ENCODE measurements around the gene COA1. TPM values are rescaled to one million over a fixed set of nuclear protein-coding genes. Genes with fewer than 3 reads are reported as not detected.
"Not testable (repeated sequence)": the region's sequence is repeated elsewhere in the genome, so short reads cannot be mapped to it uniquely, and the experiment has no call there.

The COA1 gene
- total and polyA plus RNA-seq, 2 donors: 28.2 to 75.0 TPM

- WGBS: 93% methylated on average over 5 of the region's 5 CpGs
- no peak overlapping the region for H3K27ac ChIP-seq (ENCODE audit: low read depth)
- H3K36me3 ChIP-seq (ENCODE audit: insufficient read depth): no peaks in the 10 kb centered on the region
- no peak for DNase-seq (ENCODE audit: extremely low spot score)
- no peak overlapping the region for H3K4me3 ChIP-seq (ENCODE audit: low read depth, low read length)
- peaks cover 4% of the 10 kb centered on the region for H3K4me1 ChIP-seq (ENCODE audit: insufficient read depth)
Measured at GRCh38 chr7:43727003-43727402, 2.3 kb downstream of the COA1 start.

GRCh38 chr7:43726466-43726865 lies 2.9 kb downstream of the COA1 start:
- no peak overlapping the region for H3K4me3 ChIP-seq (ENCODE audit: low read depth, low read length)
- no peak overlapping the region for H3K27ac ChIP-seq (ENCODE audit: low read depth)
- WGBS: 75% methylated on average over 4 of the region's 4 CpGs
- no peak for DNase-seq (ENCODE audit: extremely low spot score)
- no peaks in the 10 kb centered on the region for H3K36me3 ChIP-seq (ENCODE audit: insufficient read depth)
- peaks cover 4% of the 10 kb centered on the region for H3K4me1 ChIP-seq (ENCODE audit: insufficient read depth)

GRCh38 chr7:43725251-43725650 lies 4.1 kb downstream of the COA1 start:
- WGBS: 42% methylated on average over 3 of the region's 3 CpGs
- no peak for DNase-seq (ENCODE audit: extremely low spot score)
- Histone ChIP-seq H3K4me3 (ENCODE audit: low read depth, low read length) (no peak overlapping the region), H3K27ac (ENCODE audit: low read depth) (no peak overlapping the region), H3K4me1 (ENCODE audit: insufficient read depth) (peaks cover 4% of the 10 kb centered on the region), H3K36me3 (ENCODE audit: insufficient read depth) (no peaks in the 10 kb centered on the region)

- H3K27ac ChIP-seq (ENCODE audit: low read depth): no peak overlapping the region
- no peaks in the 10 kb centered on the region for H3K4me1 ChIP-seq (ENCODE audit: insufficient read depth)
- no peak overlapping the region for H3K4me3 ChIP-seq (ENCODE audit: low read depth, low read length)
- H3K36me3 ChIP-seq (ENCODE audit: insufficient read depth): no peaks in the 10 kb centered on the region
- DNase-seq (ENCODE audit: extremely low spot score): no peak
Measured at GRCh38 chr7:43723007-43723341, 6.3 kb downstream of the COA1 start.

GRCh38 chr7:43721193-43721806 lies 8.0 kb downstream of the COA1 start:
- no peak overlapping the region for H3K27ac ChIP-seq (ENCODE audit: low read depth)
- peak; percentile 20 for DNase-seq (ENCODE audit: extremely low spot score)
- 28% methylated on average over 2 of the region's 2 CpGs for WGBS
- no peaks in the 10 kb centered on the region for H3K36me3 ChIP-seq (ENCODE audit: insufficient read depth)
- no peaks in the 10 kb centered on the region for H3K4me1 ChIP-seq (ENCODE audit: insufficient read depth)
- H3K4me3 ChIP-seq (ENCODE audit: low read depth, low read length): no peak overlapping the region

GRCh38 chr7:43716598-43716997 lies 12.7 kb downstream of the COA1 start:
- no peak overlapping the region for H3K4me3 ChIP-seq (ENCODE audit: low read depth, low read length)
- no peaks in the 10 kb centered on the region for H3K4me1 ChIP-seq (ENCODE audit: insufficient read depth)
- WGBS: 88% methylated on average over 2 of the region's 2 CpGs

GRCh38 chr7:43715966-43716365 lies 13.4 kb downstream of the COA1 start:
- DNase-seq (ENCODE audit: extremely low spot score); H3K4me3 ChIP-seq (ENCODE audit: low read depth, low read length); H3K4me1 ChIP-seq (ENCODE audit: insufficient read depth); H3K36me3 ChIP-seq (ENCODE audit: insufficient read depth); H3K27ac ChIP-seq (ENCODE audit: low read depth): not testable (repeated sequence)
- 90% methylated on average over 2 of the region's 2 CpGs for WGBS

More at GRCh38 chr7:43716598-43716997, 12.7 kb downstream of the COA1 start:
- no peaks in the 10 kb centered on the region for H3K36me3 ChIP-seq (ENCODE audit: insufficient read depth)
- DNase-seq (ENCODE audit: extremely low spot score): no peak
- no peak overlapping the region for H3K27ac ChIP-seq (ENCODE audit: low read depth)

- Histone ChIP-seq H3K4me1 (ENCODE audit: insufficient read depth) (no peaks in the 10 kb centered on the region), H3K36me3 (ENCODE audit: insufficient read depth) (no peaks in the 10 kb centered on the region), H3K27ac (ENCODE audit: low read depth) (no peak overlapping the region), H3K4me3 (ENCODE audit: low read depth, low read length) (no peak overlapping the region)
- DNase-seq (ENCODE audit: extremely low spot score): no peak
- 99% methylated on average over 1 of the region's 1 CpG for WGBS
Measured at GRCh38 chr7:43711503-43711902, 17.8 kb downstream of the COA1 start.

GRCh38 chr7:43708055-43708454 lies 21.3 kb downstream of the COA1 start:
- not testable (repeated sequence) for H3K4me1 ChIP-seq (ENCODE audit: insufficient read depth); H3K27ac ChIP-seq (ENCODE audit: low read depth); H3K36me3 ChIP-seq (ENCODE audit: insufficient read depth); H3K4me3 ChIP-seq (ENCODE audit: low read depth, low read length); DNase-seq (ENCODE audit: extremely low spot score)
- WGBS: over 99% methylated on average over 9 of the region's 9 CpGs

- H3K36me3 ChIP-seq (ENCODE audit: insufficient read depth): no peaks in the 10 kb centered on the region
- 96% methylated on average over 1 of the region's 1 CpG for WGBS
- DNase-seq (ENCODE audit: extremely low spot score): no peak
Measured at GRCh38 chr7:43703573-43703972, 25.8 kb downstream of the COA1 start.

GRCh38 chr7:43702974-43703373 lies 26.3 kb downstream of the COA1 start:
- WGBS: 95% methylated on average over 1 of the region's 1 CpG
- Histone ChIP-seq H3K4me3 (ENCODE audit: low read depth, low read length) (no peak overlapping the region), H3K4me1 (ENCODE audit: insufficient read depth) (no peaks in the 10 kb centered on the region), H3K36me3 (ENCODE audit: insufficient read depth) (no peaks in the 10 kb centered on the region), H3K27ac (ENCODE audit: low read depth) (no peak overlapping the region)
- DNase-seq (ENCODE audit: extremely low spot score): no peak

More at GRCh38 chr7:43703573-43703972, 25.8 kb downstream of the COA1 start:
- Histone ChIP-seq H3K4me1 (ENCODE audit: insufficient read depth) (no peaks in the 10 kb centered on the region), H3K4me3 (ENCODE audit: low read depth, low read length) (no peak overlapping the region), H3K27ac (ENCODE audit: low read depth) (no peak overlapping the region)

- no peak overlapping the region for H3K4me3 ChIP-seq (ENCODE audit: low read depth, low read length)
- 66% methylated on average over 3 of the region's 3 CpGs for WGBS
- no peaks in the 10 kb centered on the region for H3K36me3 ChIP-seq (ENCODE audit: insufficient read depth)
- DNase-seq (ENCODE audit: extremely low spot score): no peak
- H3K27ac ChIP-seq (ENCODE audit: low read depth): no peak overlapping the region
- no peaks in the 10 kb centered on the region for H3K4me1 ChIP-seq (ENCODE audit: insufficient read depth)
Measured at GRCh38 chr7:43701929-43702328, 27.4 kb downstream of the COA1 start.

- Histone ChIP-seq H3K36me3 (ENCODE audit: insufficient read depth) (no peaks in the 10 kb centered on the region), H3K4me3 (ENCODE audit: low read depth, low read length) (no peak overlapping the region), H3K4me1 (ENCODE audit: insufficient read depth) (no peaks in the 10 kb centered on the region), H3K27ac (ENCODE audit: low read depth) (no peak overlapping the region)
- no peak for DNase-seq (ENCODE audit: extremely low spot score)
Measured at GRCh38 chr7:43701500-43701854, 27.8 kb downstream of the COA1 start.

GRCh38 chr7:43700646-43701499 lies 28.4 kb downstream of the COA1 start:
- H3K4me3 ChIP-seq (ENCODE audit: low read depth, low read length): no peak overlapping the region
- WGBS: 42% methylated on average over 2 of the region's 2 CpGs
- H3K36me3 ChIP-seq (ENCODE audit: insufficient read depth): no peaks in the 10 kb centered on the region
- DNase-seq (ENCODE audit: extremely low spot score): no peak
- H3K4me1 ChIP-seq (ENCODE audit: insufficient read depth): no peaks in the 10 kb centered on the region
- no peak overlapping the region for H3K27ac ChIP-seq (ENCODE audit: low read depth)
